Adipose tissue (tissue), 3 donors: ENCODE results near the gene ABHD16A. TPM values are rescaled to one million over a fixed set of nuclear protein-coding genes. Genes with fewer than 3 reads are reported as not detected.

Source experiments
- H3K27ac ChIP-seq: one replicate; pipeline ENCODE4 v1.5.1; 2013; ENCODE audit warnings: low read depth, low read length
- WGBS, 3 donors: extraction: QIAGEN DNeasy Blood & Tissue Kit; methylation state at CpG; one replicate each; pipeline ENCODE4 v1.1.7; 2013; 5-methylcytosine and 5-hydroxymethylcytosine counted together
- polyA plus RNA-seq, 3 donors: library from polyadenylated mRNA; stranded (reverse); fragments of 200-250 nt; gene quantifications; one replicate each; pipeline ENCODE4 v1.2.3, GENCODE V29; 2013
- donor health status: healthy with polysubstance abuse.
- donor health status: Bipolar disorder and iron deficiency.
- donor health status: healthy.

Gene ABHD16A
- polyA plus RNA-seq, 3 donors, result 28.5 to 39.8 (median 30.5) TPM

DNA sequence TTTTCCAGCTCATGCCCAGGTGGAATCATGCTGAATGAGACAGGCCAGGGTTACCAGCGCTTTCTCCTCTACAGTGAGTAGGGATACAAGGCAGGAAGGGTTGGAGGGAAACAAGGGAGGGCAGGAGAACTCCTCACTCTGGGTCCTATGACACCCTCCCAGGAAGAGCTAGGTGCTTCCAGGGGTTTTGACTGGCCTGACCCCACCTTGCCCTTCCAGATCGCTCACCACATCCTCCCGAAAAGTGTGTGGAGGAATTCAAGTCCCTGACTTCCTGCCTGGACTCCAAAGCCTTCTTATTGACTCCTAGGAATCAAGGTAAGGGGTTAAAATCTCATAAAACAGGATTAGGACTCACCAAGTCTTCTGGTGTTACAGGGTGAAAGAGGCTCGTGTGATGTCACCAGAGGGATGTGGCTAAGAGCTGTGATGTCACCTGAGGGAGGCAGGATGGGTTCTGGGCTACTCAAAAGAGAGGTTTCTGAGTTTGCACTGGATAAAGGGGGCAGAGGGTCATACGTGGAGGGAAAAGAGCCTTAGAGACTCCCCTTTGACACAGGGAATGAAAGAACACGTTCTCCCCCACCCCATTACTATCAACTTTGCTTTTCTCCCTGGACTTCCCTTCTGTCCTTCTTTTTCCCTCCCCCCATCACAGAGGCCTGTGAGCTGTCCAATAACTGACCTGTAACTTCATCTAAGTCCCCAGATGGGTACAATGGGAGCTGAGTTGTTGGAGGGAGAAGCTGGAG is 45.5 kb downstream of the ABHD16A start:
- 64 to 77% (median 69%) methylated on average over 6 of the region's 6 CpGs for WGBS, 3 donors
- H3K27ac ChIP-seq, result no peak overlapping the region

DNA sequence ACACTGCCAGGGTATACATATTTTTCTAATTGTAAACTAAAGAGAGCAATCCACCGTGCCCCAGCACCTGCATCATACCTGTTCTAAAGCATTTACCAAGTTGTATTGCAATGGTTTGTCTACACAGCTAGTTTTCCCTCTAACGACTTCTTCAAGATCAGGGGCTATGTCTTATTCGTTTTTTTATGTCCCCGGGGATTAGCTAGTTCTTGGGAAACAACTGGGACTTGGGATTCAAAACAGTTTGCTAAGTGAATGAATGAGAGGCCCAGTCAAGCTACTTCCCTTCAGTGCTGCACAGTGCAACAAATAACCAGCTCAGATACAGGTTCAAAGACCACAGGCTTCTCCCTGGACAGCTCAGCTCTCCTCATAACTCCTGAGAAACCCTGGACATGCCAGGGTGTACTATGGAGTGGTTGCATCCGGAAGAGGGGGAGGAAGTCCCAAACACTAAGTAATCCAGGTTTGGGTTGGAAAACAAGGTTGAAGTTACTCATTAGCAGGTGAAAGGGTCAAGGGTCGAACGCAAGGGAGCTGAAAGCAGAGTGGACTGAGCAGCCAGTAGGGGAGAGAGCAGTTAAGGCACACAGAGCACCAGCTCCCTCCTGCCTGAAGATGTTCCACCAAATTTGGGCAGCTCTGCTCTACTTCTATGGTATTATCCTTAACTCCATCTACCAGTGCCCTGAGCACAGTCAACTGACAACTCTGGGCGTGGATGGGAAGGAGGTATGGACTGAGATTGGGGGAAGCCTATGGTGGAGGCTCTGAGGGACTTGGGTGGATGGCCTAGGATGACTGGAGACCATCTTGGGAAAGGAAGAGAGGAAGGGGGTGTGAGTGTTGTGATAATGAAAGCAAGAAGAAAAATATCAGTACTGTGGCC is 47.5 kb downstream of the ABHD16A start, which contains the start of gene APOM:
Gene APOM, plus strand, starts transcription at position 546 of the 889 bp plus-strand sequence. Its CDS starts 73 bp downstream, at position 619.
- 57 to 87% (median 77%) methylated on average over 8 of the region's 8 CpGs for WGBS, 3 donors

DNA sequence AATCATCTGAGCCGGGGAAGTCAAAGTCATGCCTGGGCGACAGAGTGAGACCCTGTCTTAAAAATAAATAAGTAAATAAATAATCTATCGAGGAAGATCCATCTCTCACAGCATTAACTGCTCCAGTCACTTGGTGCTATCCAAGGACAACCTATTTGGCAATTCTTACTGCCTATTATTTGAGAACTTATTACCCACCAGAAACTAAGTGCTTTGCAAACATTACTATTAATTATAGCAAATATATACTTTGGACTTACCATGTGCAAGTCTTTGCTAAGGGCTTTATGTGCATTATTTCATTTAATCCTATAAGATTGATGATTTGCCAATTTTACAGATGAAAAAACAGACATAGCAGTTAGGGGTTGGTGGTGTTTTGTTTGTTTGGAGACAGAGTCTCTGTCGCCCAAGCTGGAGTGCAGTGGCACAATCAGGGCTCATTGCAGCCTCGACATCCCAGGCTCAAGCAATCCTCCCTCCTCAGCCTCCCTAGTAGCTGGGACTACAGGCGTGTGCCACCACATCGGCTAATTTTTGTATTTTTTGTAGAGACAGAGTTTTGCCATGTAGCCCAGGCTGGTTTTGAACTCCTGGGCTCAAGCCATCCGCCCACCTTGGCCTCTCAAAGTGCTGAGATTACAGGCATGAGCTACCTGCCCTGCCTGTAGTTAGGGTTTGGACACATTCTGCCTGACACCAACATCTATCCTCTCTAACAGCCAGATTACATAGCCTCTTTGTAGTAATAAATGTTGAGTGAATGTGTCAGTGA is 48.4 kb downstream of the ABHD16A start:
- no peak overlapping the region for H3K27ac ChIP-seq
- 92 to 96% (median 93%) methylated on average over 8 of the region's 8 CpGs for WGBS, 3 donors

More for the DNA sequence above, 47.5 kb downstream of the ABHD16A start, which contains the start of gene APOM:
- H3K27ac ChIP-seq, result no peak within 1 kb of the TSS

- WGBS, 3 donors, result 8 to 9% (median 8%) methylated on average over 35 to 37 of the region's 37 CpGs
- H3K27ac ChIP-seq, result peak overlapping the region; percentile 59
Measured at GRCh38 chr6:31652925-31653724, 50.0 kb downstream of the ABHD16A start.

DNA sequence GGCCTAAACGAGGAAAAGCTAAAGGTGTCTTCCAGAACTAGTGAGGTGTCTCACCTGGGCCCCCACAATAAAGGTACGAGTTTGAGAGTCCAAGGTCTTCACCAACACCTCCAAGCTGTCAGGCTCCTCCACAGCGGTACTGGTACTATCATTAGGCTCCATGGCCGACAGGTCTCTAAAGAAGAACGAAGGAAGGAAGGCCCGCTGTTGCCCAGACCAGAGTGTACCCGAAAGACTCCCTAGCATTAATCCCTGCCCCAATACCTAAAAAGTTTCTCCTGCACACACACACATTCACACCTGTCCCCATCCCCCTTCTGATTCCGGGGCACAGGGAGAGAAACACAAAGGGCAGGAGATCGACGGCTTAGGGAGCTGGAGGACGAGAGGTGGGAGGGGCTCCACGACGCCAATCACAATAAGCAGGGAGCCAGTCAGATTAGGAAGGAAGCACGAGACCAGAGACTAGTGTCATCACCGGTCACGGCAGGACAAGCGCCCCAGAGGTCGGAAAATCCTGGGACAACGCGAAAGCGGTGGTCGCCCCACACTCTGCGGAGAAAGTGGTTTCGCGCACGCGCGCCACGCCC is 51.4 kb downstream of the ABHD16A start:
- WGBS, 3 donors, result 2 to 3% (median 3%) methylated on average over 29 of the region's 29 CpGs
- peak overlapping the region; percentile 86 for H3K27ac ChIP-seq

DNA sequence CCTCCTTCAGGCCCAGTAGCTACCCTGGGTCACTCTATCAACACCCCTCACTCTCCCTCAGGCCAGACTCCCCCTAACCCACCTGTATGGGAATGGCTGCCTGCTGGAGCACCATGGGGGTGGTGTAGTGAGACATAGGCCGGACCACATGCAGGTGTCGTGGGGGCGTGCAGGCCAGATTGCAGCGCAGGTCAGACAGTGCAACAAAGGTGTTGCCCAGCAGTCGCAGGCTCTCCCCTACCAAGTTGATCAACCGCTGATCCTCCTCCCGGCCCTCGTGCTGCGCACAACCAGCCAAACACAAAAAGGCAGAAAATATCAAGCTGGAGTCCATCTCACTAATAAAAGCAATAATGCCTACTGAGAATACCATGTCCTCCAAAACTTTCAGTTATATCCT is 57.8 kb downstream of the ABHD16A start:
- no peak overlapping the region for H3K27ac ChIP-seq
- WGBS, 3 donors, result 93 to 95% (median 95%) methylated on average over 9 of the region's 9 CpGs

DNA sequence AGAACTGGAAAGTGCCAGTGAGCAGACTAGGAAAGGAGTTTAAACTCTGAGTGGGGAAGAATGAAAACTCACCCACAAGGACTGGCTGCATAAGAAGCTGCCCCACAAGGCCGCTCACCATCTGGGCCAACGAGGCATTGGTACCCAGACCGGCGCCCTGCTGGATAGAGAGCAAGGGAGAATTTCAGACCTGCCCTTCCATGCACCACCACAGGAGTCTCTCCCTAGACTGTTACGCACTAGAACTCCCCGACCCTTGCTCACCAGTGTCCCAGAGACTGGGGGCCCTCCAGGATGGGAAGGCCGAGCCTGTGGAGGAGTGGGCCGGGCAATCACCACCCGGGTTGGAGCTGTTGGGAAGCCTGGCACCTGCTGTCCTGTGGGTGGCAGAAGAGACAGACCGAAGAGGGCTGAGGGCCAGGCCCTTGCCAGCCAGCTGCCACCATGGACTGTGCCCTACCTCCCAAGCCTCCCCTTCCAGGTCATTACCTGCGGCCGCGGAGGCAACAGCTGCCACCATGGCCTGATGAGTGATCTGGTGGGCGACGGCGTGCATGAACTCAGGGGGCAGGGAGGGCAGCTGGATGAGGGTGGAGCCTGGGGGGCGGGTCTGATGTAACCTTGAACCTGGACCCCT is 59.2 kb downstream of the ABHD16A start:
- H3K27ac ChIP-seq, result no peak overlapping the region
- 89 to 94% (median 91%) methylated on average over 17 of the region's 17 CpGs for WGBS, 3 donors

DNA sequence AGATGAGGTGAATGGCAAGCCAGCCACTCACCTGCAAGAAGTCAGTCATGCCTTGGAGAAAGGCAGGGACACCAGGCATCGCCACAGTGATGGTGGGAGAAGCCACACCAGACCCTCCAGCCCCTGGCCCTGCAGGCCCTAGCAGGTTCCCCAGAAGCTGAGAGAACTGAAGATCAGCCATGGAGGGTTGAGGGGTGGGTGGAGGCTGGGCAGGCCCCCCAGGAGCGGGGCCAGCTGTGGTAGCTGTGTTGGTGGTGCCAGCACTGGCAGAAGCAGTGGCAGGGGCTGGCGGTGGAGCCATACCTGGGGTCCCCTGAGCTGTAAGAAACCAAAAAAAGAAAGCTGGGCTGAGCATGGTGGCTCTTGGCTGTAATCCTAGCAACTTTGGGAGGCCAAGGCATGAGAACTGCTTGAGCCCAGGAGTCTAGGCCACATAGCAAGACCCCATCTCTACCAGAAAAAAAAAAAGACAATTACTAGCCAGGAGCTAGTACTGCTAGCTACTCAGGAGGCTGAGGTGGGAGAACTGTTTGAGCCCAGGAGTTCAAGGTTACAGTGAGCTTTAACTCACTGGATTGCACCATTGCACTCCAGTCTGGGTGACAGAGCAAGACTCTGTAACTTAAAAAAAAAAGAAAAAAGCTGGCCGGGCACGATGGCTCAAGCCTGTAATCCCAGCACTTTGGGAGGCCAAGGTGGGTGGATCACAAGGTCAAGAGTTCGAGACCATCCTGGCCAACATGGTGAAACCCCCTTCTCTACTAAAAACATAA is 60.1 kb downstream of the ABHD16A start:
- 88 to 95% (median 90%) methylated on average over 6 of the region's 6 CpGs for WGBS, 3 donors
- H3K27ac ChIP-seq, result no peak overlapping the region

DNA sequence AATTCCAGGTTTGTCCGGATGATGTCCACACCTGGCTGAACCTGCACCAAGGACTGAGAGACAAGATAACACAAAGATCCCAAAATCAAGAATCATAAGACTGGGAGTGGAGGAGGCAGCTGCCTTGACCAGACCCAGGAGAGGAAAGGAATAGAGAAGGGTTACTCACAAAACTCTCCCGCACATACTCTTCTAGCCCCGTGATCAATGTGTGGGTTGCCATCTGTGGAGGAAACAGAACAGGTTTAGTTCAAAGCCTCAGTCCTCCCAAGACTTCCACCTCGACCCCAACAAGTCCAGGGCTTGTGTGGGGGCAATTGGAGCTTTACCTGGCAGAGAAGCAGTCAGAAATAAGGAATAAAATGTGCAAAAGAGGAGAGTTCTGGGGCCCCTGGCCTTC is 61.8 kb downstream of the ABHD16A start:
- H3K27ac ChIP-seq, result no peak overlapping the region
- 84 to 94% (median 89%) methylated on average over 4 of the region's 4 CpGs for WGBS, 3 donors

DNA sequence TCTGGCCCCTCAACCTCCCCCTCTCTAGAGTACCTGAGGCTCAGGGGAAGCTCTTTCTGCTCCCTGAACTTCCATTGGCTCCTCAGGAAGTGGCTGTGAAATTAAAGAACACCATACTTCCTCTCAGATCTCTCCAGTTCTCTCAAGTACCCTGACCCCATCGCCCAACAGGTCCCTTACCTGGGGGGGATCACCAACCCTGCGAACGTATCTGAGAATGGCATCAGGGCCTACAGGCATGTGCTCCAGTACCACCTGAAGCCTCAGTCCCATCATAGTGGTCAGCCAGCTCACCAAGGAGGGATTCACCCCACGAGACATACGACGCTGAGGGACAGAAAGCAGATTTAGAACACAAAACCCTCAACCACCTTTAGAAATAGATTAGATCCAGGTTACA is 62.5 kb downstream of the ABHD16A start:
- H3K27ac ChIP-seq, result no peak overlapping the region
- WGBS, 3 donors, result 90 to 93% (median 92%) methylated on average over 6 of the region's 6 CpGs

DNA sequence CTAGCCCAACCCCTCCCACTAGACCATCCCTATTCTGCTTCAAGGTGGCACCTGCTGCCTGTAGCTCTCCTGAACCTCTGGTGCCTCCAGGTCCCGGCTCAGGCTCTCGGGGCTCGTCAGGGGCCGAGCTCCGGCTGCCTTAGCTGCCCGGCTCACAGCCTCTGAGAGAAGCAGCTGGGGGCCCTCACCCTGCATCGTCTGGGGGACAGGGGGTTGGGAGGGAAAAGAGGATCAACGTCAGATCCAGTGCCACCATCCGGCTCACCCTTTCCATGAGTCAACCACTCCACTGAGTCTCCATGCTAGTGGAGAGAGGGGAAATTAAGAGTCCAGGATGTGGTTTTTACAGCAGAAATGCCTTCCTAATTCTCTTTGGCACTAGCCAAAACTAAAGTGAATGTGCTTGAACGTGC is 63.7 kb downstream of the ABHD16A start:
- WGBS, 3 donors, result 79 to 86% (median 79%) methylated on average over 10 of the region's 10 CpGs

DNA sequence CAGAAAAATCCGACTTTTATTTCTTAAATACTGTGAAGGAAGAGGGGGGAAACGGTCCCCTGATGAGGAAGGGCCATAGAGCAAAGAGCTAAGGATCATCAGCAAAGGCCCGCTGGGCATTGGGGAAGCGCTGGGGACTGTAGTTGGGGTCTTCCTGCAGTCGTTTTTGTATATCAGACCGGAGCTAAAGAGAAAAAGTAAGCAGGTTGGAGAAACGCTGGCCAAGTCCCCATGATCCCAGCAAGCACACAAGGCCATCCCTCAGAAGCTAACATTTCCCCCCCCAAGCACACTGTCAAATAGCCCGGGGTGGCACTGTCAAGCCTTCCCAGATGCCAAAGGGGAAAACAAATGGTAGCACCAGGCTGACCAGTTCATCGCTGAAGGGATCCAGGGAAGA is 64.1 kb downstream of the ABHD16A start:
- no peak overlapping the region for H3K27ac ChIP-seq
- 80 to 87% (median 83%) methylated on average over 8 to 9 of the region's 9 CpGs for WGBS, 3 donors

More for the DNA sequence above, 63.7 kb downstream of the ABHD16A start:
- no peak overlapping the region for H3K27ac ChIP-seq

Other genes with a start within 250 kb of the ABHD16A start
- 1 to 10 TPM in 1 of 3 donors, under 1 TPM in 2; 0.53 to 3.3 (median 0.95) TPM for gene MICB, start 205.2 kb downstream of the ABHD16A start, polyA plus RNA-seq
- not detected for gene MCCD1, start 174.4 kb downstream of the ABHD16A start, polyA plus RNA-seq
- gene DDX39B, start 161.3 kb downstream of the ABHD16A start, polyA plus RNA-seq, result 100 to 1,000 TPM; 315 to 359 (median 351) TPM
- 1 to 10 TPM in 1 of 3 donors, under 1 TPM in 2; 0.48 to 1.8 (median 0.81) TPM for gene ATP6V1G2, start 156.7 kb downstream of the ABHD16A start, polyA plus RNA-seq
- gene NFKBIL1, start 155.7 kb downstream of the ABHD16A start, polyA plus RNA-seq, result 10 to 100 TPM; 21.5 to 40.3 (median 25.0) TPM
- under 1 TPM in 2 of 3 donors, not detected in 1; 0.08 to 0.21 TPM for gene LTA, start 131.0 kb downstream of the ABHD16A start, polyA plus RNA-seq
- gene TNF, start 127.8 kb downstream of the ABHD16A start, polyA plus RNA-seq, result 1 to 10 TPM in 1 of 3 donors, under 1 TPM in 2; 0.16 to 1.1 (median 0.56) TPM
- 1 to 10 TPM; 1.9 to 6.7 (median 5.3) TPM for gene LTB, start 120.9 kb downstream of the ABHD16A start, polyA plus RNA-seq
- gene LST1, start 117.0 kb downstream of the ABHD16A start, polyA plus RNA-seq, result 10 to 100 TPM in 2 of 3 donors, 1 to 10 TPM in 1; 3.1 to 41.1 (median 32.1) TPM
- gene NCR3, start 110.3 kb downstream of the ABHD16A start, polyA plus RNA-seq, result under 1 TPM in 2 of 3 donors, not detected in 1; 0.14 to 0.39 TPM
- gene AIF1, start 88.1 kb downstream of the ABHD16A start, polyA plus RNA-seq, result 100 to 1,000 TPM in 1 of 3 donors, 10 to 100 TPM in 1, 1 to 10 TPM in 1; 7.9 to 180 (median 63.1) TPM
- 100 to 1,000 TPM in 2 of 3 donors, 10 to 100 TPM in 1; 47.8 to 112 (median 110) TPM for gene PRRC2A, start 82.6 kb downstream of the ABHD16A start, polyA plus RNA-seq
- 100 to 1,000 TPM; 109 to 202 (median 189) TPM for gene BAG6, start 50.7 kb downstream of the ABHD16A start, polyA plus RNA-seq
- 1 to 10 TPM; 2.0 to 6.5 (median 3.6) TPM for gene APOM, start 47.4 kb downstream of the ABHD16A start, polyA plus RNA-seq
- gene C6orf47, start 42.5 kb downstream of the ABHD16A start, polyA plus RNA-seq, result 10 to 100 TPM in 2 of 3 donors, 1 to 10 TPM in 1; 8.8 to 17.0 (median 14.1) TPM
- 10 to 100 TPM in 2 of 3 donors, 1 to 10 TPM in 1; 9.7 to 16.6 (median 14.0) TPM for gene GPANK1, start 38.3 kb downstream of the ABHD16A start, polyA plus RNA-seq
- gene CSNK2B, start 37.2 kb downstream of the ABHD16A start, polyA plus RNA-seq, result 100 to 1,000 TPM; 103 to 186 (median 172) TPM
- 1 to 10 TPM; 4.2 to 9.8 (median 4.8) TPM for gene LY6G5B, start 33.3 kb downstream of the ABHD16A start, polyA plus RNA-seq
- 1 to 10 TPM; 1.2 to 3.5 (median 2.4) TPM for gene LY6G5C, start 22.3 kb downstream of the ABHD16A start, polyA plus RNA-seq
- gene LY6G6F, start 3.5 kb upstream of the ABHD16A start, polyA plus RNA-seq, result under 1 TPM in 1 of 3 donors, not detected in 2; 0.45 TPM
- not detected for gene LY6G6D, start 12.0 kb upstream of the ABHD16A start, polyA plus RNA-seq
- gene LY6G6C, start 18.4 kb upstream of the ABHD16A start, polyA plus RNA-seq, result under 1 TPM in 1 of 3 donors, not detected in 2; 0.16 TPM
- under 1 TPM in 2 of 3 donors, not detected in 1; 0.06 to 0.22 TPM for gene MPIG6B, start 20.0 kb upstream of the ABHD16A start, polyA plus RNA-seq
- gene DDAH2, start 26.0 kb upstream of the ABHD16A start, polyA plus RNA-seq, result 100 to 1,000 TPM in 2 of 3 donors, 10 to 100 TPM in 1; 21.9 to 213 (median 122) TPM
- gene CLIC1, start 33.2 kb upstream of the ABHD16A start, polyA plus RNA-seq, result 100 to 1,000 TPM; 140 to 335 (median 301) TPM
- gene MSH5, start 36.7 kb upstream of the ABHD16A start, polyA plus RNA-seq, result 1 to 10 TPM; 2.4 to 4.4 (median 3.9) TPM
- gene SAPCD1, start 59.3 kb upstream of the ABHD16A start, polyA plus RNA-seq, result 1 to 10 TPM in 1 of 3 donors, under 1 TPM in 1, not detected in 1; 0.51 to 1.4 TPM
- 1 to 10 TPM in 1 of 3 donors, under 1 TPM in 1, not detected in 1; 0.61 to 2.1 TPM for gene VWA7, start 74.0 kb upstream of the ABHD16A start, polyA plus RNA-seq
- gene VARS1, start 92.4 kb upstream of the ABHD16A start, polyA plus RNA-seq, result 10 to 100 TPM; 24.2 to 38.6 (median 29.1) TPM
- gene LSM2, start 103.6 kb upstream of the ABHD16A start, polyA plus RNA-seq, result 10 to 100 TPM; 29.7 to 55.0 (median 38.1) TPM
- 1 to 10 TPM in 1 of 3 donors, under 1 TPM in 2; 0.59 to 1.0 (median 0.80) TPM for gene HSPA1L, start 112.0 kb upstream of the ABHD16A start, polyA plus RNA-seq
- 100 to 1,000 TPM in 1 of 3 donors, 10 to 100 TPM in 2; 32.5 to 514 (median 76.3) TPM for gene HSPA1A, start 112.2 kb upstream of the ABHD16A start, polyA plus RNA-seq
- gene HSPA1B, start 124.4 kb upstream of the ABHD16A start, polyA plus RNA-seq, result 100 to 1,000 TPM in 1 of 3 donors, 10 to 100 TPM in 2; 40.9 to 501 (median 47.1) TPM
- gene NEU1, start 159.5 kb upstream of the ABHD16A start, polyA plus RNA-seq, result 10 to 100 TPM; 26.2 to 33.8 (median 31.5) TPM
- 1 to 10 TPM; 1.3 to 8.1 (median 6.2) TPM for gene SLC44A4, start 175.7 kb upstream of the ABHD16A start, polyA plus RNA-seq
- gene EHMT2, start 194.4 kb upstream of the ABHD16A start, polyA plus RNA-seq, result 10 to 100 TPM; 20.1 to 35.8 (median 23.0) TPM
- 1 to 10 TPM; 1.7 to 5.2 (median 2.2) TPM for gene ZBTB12, start 198.8 kb upstream of the ABHD16A start, polyA plus RNA-seq
- 10 to 100 TPM in 2 of 3 donors, 1 to 10 TPM in 1; 1.6 to 20.4 (median 18.2) TPM for gene C2, start 224.4 kb upstream of the ABHD16A start, polyA plus RNA-seq
- gene CFB, start 242.8 kb upstream of the ABHD16A start, polyA plus RNA-seq, result 100 to 1,000 TPM in 1 of 3 donors, 10 to 100 TPM in 2; 23.8 to 211 (median 49.8) TPM